ENCODE measurements around the gene TLR3.

Gene TLR3

DNA sequence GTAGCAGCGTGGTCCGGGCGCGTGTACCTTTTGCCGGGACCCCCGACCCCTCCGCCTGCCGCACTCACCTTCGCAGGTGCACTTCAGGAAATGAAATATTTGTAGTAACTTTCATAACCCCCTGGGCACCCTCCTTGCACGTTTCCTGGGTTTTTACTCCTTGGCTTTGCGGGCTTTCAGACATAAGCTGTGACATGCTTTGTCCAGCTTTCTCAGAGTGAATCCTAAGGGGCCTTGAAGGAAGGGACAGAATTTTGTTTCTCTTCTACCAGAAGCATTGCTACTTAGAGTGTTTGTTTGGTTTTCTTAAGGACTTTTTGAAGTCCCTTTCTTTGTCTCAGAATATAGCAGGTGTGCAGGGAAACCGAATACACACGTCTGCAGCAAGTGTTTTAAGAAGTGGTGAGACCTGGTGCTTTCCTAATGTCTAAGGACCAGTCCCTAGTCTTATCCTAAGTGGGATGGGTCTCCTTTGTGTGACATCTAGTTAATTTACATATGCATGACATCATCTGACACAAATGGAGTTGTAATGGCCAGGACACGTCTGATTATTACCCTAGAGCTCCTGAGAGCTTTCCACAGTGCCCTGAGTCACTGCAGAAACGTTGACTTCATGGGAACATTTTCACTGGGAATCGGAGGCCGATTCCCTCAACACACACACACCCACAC, 36.8 kb downstream of the TLR3 start:
- DNase-seq: no peak

- DNase-seq: no peak
Measured at GRCh38 chr4:186107947-186108346, 39.0 kb downstream of the TLR3 start.

- no peak for DNase-seq
Measured at GRCh38 chr4:186108391-186108790, 39.4 kb downstream of the TLR3 start.

GRCh38 chr4:186109245-186109644, 40.3 kb downstream of the TLR3 start:
- no peak for DNase-seq

- no peak for DNase-seq
Measured at GRCh38 chr4:186116697-186117096, 47.7 kb downstream of the TLR3 start.

DNA sequence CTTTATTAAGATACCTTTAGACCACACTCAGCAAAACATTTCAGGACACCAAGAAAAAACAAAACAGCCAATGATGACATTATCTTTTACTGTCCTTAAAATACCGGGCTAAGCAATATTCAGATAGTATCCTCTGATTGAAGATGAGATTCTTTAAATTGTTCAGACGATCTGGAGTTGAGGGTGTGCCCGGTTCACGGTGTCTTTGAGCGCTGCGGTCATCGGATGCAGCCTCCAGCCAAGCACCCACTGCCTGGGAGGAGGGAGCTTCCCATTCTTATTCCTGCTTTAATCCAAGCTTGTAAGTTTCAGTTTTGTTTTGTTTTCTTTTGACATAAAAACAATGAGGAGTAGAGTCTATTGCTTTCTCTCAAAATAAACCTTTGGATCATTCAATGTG, 49.6 kb downstream of the TLR3 start:
- no peak for DNase-seq

- no peak for DNase-seq
Measured at GRCh38 chr4:186121057-186121456, 52.1 kb downstream of the TLR3 start.

DNA sequence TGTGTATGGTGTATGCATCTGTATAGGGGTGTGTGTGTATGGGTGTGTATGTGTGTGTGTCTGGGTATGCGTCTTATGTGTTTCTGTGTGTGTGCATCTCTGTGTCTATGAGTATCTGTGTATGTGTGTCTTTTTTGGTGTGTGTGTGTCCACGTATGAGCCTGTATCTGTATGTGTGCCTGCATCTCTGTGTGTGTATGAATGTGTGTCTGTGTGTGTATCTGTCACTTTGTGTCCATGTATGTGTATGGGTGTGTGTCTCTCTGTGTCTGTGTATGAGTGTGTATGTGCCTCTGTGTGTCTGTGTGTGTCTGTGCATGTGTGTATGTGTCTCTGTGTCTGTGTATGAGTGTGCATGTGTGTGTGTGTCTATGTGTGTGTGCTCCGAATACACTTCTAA, 59.9 kb downstream of the TLR3 start:
- no peak for DNase-seq

DNA sequence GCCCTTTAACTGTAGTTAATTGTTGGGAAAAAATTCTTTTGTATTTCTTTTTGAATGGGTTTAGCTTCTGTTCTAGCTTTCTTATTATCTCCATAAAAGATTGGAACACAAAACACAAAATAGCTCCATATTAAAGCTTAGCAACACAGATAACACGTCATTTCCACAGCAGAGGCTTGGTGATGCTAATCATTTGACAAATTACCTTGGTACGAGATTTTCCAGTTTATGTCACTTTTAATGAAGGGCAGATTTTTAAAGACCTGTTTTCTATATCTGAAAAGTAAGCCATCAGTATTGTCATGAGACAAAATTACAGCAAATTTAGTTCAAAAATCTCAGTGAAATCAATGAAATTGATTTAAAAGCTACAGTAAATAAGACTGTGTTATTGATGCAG, 63.0 kb downstream of the TLR3 start:
- DNase-seq: no peak

DNA sequence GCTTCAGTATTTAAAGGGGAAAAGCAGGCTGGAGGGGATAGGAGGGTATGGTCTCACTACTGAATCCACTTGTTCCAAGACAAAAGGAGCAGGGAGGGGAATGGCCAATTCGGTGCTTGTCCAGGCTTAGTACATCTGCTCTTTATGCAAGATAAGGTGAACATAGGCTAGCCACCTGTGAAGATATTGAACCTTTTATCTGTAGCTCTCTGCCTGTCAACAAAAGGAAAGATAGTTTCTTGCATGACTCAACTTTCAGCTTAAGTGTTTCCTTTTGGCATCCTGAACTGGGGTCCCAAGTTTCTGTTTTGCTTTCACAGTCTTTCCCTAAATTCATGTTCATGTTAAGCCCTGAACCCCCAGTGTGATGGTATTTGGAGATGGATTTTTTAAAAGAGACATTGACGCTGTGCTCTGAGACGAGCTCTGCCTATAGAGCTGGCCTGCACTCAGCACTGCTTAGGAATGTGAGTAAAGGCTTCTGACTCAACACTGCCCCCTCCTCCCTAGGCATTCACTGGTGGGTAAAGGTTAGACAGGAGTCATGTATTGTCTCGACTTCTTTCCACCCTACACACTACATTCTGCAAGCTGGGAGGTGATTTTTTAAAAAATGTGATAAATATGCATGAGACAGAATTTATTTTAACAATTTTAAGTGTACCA, 63.8 kb downstream of the TLR3 start:
- DNase-seq: no peak

DNA sequence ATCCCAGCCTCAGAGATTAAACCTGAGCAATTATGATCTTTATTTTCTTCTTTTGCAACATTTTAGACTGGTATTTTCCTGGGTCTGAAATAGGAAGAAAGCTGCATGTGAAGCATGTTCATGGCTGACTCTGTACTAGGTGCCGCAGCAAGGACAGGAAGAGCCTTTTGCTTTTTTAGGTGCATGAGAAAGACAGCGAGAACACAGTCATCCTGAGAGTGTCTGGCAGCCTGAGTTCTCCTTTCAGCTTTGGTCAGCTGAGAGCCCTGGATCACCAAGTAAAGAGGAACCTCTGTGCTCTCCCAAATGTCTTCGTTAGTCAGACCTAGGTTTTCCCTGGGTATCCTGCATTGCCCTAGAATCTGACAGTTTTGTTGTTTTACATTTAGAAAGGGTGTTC, 65.3 kb downstream of the TLR3 start:
- no peak for DNase-seq

GRCh38 chr4:186134861-186135260, 65.9 kb downstream of the TLR3 start:
- no peak for DNase-seq

DNA sequence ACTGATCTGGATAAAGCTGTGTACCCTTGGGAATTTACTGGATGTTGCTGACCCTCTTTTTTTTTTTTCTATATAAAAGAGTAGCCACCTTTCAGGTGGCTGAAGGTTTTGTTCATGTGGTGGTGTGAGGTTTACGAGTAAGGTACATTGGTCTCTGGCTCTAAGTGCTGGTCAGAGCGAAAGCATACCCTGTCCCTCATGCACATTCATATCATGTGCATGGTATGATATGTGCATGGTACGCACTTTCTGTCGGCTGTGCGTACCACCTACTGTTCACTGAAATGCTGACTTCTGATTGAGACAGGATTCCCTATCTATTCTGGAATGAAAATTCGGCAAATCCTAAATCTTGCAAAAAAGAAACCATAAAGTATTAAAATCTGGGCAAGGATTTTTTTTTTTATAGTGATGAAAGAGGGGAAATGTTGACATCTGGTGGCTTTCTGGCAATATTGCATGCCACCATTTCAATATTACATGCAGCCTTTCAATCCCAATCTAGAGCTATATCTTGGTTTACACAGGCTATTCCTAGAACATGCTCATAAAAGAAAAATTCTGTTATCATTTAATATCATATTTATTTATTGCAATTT, 68.3 kb downstream of the TLR3 start:
- DNase-seq: no peak
